ENCODE measurements around the gene OR1F1.
A peak's percentile ranks its signal among the peaks of the same experiment; 100 is the strongest.

The OR1F1 gene

DNA sequence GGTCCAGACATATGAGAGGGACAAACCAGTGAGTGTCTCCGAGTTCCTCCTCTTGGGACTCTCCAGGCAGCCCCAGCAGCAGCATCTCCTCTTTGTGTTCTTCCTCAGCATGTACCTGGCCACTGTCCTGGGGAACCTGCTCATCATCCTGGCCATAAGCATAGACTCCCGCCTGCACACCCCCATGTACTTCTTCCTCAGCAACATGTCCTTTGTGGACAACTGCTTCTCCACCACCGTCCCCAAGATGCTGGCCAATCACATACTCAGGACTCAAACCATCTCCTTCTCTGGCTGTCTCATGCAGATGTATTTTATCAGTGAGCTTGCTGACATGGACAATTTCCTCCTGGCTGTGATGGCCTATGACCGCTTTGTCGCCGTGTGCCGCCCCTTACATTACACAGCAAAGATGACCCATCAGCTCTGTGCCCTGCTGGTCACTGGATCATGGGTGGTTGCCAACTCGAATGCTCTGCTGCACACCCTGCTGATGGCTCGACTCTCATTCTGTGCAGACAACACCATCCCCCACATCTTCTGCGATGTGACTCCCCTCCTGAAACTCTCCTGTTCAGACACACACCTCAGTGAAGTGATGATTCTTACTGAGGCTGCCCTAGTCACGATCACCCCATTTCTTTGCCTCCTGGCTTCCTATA lies 27.7 kb downstream of the OR1F1 start:
- no peak for DNase-seq
- WGBS (ENCODE audit: extremely low coverage, insufficient coverage, low lambda C conversion rate): no CpG with 5 or more reads among the region's 11 CpGs
- no peak overlapping the region for H3K4me2 ChIP-seq (ENCODE audit: low read length)

DNA sequence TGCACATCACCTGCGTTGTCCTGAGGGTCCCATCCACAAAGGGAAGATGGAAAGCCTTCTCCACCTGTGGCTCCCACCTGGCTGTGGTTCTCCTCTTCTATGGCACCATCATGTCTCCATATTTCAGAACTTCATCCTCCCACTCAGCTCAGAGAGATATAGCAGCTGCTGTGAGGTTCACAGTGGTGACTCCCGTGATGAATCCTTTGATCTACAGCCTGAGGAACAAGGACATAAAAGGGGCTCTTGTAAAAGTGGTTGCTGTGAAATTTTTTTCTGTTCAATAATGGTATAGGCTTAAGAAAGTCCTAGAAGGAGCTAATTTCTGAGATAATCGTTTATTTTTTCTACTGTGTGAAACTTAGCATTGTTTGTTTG lies 28.2 kb downstream of the OR1F1 start:
- H3K27ac ChIP-seq (ENCODE audit: low read depth, low read length): no peak overlapping the region
- no peak overlapping the region for H3K4me3 ChIP-seq (ENCODE audit: low read length)
- H3K56ac ChIP-seq (ENCODE audit: low read length): no peak overlapping the region
- no peak overlapping the region for H3K9ac ChIP-seq (ENCODE audit: low read length)
- H4K5ac ChIP-seq (ENCODE audit: low read length): no peak overlapping the region
- H3K79me2 ChIP-seq (ENCODE audit: control insufficient read depth, insufficient read depth, low read length): no peaks in the 10 kb centered on the region
- no CpG with 5 or more reads among the region's 3 CpGs for WGBS (ENCODE audit: extremely low coverage, insufficient coverage, low lambda C conversion rate)
- no peak for DNase-seq
- H2BK15ac ChIP-seq (replicated peaks; ENCODE audit: low read depth): no peak overlapping the region
- H2BK120ac ChIP-seq (ENCODE audit: low read depth, low read length): no peak overlapping the region
- H3K23ac ChIP-seq (ENCODE audit: low read length): no peak overlapping the region
- no peak overlapping the region for H2BK5ac ChIP-seq (ENCODE audit: low read length)
- H3K4me2 ChIP-seq (ENCODE audit: low read length): no peak overlapping the region
- no peak overlapping the region for H3K4ac ChIP-seq (ENCODE audit: low read depth, low read length)
- no peaks in the 10 kb centered on the region for H3K36me3 ChIP-seq (ENCODE audit: control insufficient read depth, insufficient read depth, low read length)
- H3K4me1 ChIP-seq (ENCODE audit: control insufficient read depth, low read depth, low read length): no peaks in the 10 kb centered on the region
- H3K27me3 ChIP-seq (ENCODE audit: insufficient read depth, low read length, poor library complexity): no peaks in the 10 kb centered on the region
- H2AK5ac ChIP-seq (ENCODE audit: low read length): no peak overlapping the region
- H3K79me1 ChIP-seq (ENCODE audit: low read length): no peaks in the 10 kb centered on the region
- H3K18ac ChIP-seq (ENCODE audit: low read length): no peak overlapping the region
- no peak overlapping the region for H4K8ac ChIP-seq (ENCODE audit: low read depth, low read length)

More for the DNA sequence above, 27.7 kb downstream of the OR1F1 start:
- Histone ChIP-seq H3K4me1 (ENCODE audit: control insufficient read depth, low read depth, low read length) (no peaks in the 10 kb centered on the region), H3K56ac (ENCODE audit: low read length) (no peak overlapping the region), H3K4me3 (ENCODE audit: low read length) (no peak overlapping the region), H2BK15ac (replicated peaks; ENCODE audit: low read depth) (no peak overlapping the region), H4K5ac (ENCODE audit: low read length) (no peak overlapping the region), H3K27me3 (ENCODE audit: insufficient read depth, low read length, poor library complexity) (no peaks in the 10 kb centered on the region), H3K18ac (ENCODE audit: low read length) (no peak overlapping the region), H3K36me3 (ENCODE audit: control insufficient read depth, insufficient read depth, low read length) (no peaks in the 10 kb centered on the region), H3K27ac (ENCODE audit: low read depth, low read length) (no peak overlapping the region), H3K79me1 (ENCODE audit: low read length) (no peaks in the 10 kb centered on the region), H2BK120ac (ENCODE audit: low read depth, low read length) (no peak overlapping the region), H2AK5ac (ENCODE audit: low read length) (no peak overlapping the region), H3K23ac (ENCODE audit: low read length) (no peak overlapping the region), H3K4ac (ENCODE audit: low read depth, low read length) (no peak overlapping the region), H3K9ac (ENCODE audit: low read length) (no peak overlapping the region), H4K8ac (ENCODE audit: low read depth, low read length) (no peak overlapping the region), H3K79me2 (ENCODE audit: control insufficient read depth, insufficient read depth, low read length) (no peaks in the 10 kb centered on the region), H2BK5ac (ENCODE audit: low read length) (no peak overlapping the region)

DNA sequence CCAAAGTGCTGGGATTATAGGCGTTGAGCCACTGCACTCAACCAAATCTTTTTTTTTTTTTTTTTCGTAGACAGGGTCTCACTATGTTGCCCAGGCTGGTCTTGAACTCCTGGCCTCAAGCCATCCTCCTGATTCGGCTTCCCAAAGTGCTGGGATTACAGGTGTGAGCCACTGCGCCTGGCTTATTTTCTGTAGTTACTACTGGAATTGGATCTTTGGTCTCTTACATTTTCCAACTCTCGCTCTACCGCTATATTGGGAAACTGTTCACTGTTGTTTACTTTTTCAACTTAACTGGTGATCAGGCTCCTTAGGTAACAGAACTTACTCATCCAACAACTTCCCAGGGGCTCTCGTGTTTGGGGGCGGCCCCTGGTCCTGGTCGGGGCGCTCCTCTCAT lies 32.8 kb downstream of the OR1F1 start:
- no peak overlapping the region for H4K8ac ChIP-seq (ENCODE audit: low read depth, low read length)
- H3K56ac ChIP-seq (ENCODE audit: low read length): no peak overlapping the region
- H2AK5ac ChIP-seq (ENCODE audit: low read length): no peak overlapping the region
- no peak for DNase-seq
- no peak overlapping the region for H3K4me3 ChIP-seq (ENCODE audit: low read length)
- H2BK5ac ChIP-seq (ENCODE audit: low read length): no peak overlapping the region
- WGBS (ENCODE audit: extremely low coverage, insufficient coverage, low lambda C conversion rate): no CpG with 5 or more reads among the region's 10 CpGs
- no peaks in the 10 kb centered on the region for H3K79me2 ChIP-seq (ENCODE audit: control insufficient read depth, insufficient read depth, low read length)
- H2BK15ac ChIP-seq (replicated peaks; ENCODE audit: low read depth): no peak overlapping the region
- H2BK120ac ChIP-seq (ENCODE audit: low read depth, low read length): no peak overlapping the region
- no peak overlapping the region for H3K9ac ChIP-seq (ENCODE audit: low read length)
- H3K23ac ChIP-seq (ENCODE audit: low read length): no peak overlapping the region
- no peak overlapping the region for H3K27ac ChIP-seq (ENCODE audit: low read depth, low read length)
- H3K36me3 ChIP-seq (ENCODE audit: control insufficient read depth, insufficient read depth, low read length): peaks cover 3% of the 10 kb centered on the region
- H3K4me2 ChIP-seq (ENCODE audit: low read length): no peak overlapping the region
- H3K79me1 ChIP-seq (ENCODE audit: low read length): no peaks in the 10 kb centered on the region
- no peaks in the 10 kb centered on the region for H3K4me1 ChIP-seq (ENCODE audit: control insufficient read depth, low read depth, low read length)
- H4K5ac ChIP-seq (ENCODE audit: low read length): no peak overlapping the region
- H3K18ac ChIP-seq (ENCODE audit: low read length): no peak overlapping the region
- no peaks in the 10 kb centered on the region for H3K27me3 ChIP-seq (ENCODE audit: insufficient read depth, low read length, poor library complexity)
- no peak overlapping the region for H3K4ac ChIP-seq (ENCODE audit: low read depth, low read length)

- Histone ChIP-seq H3K79me1 (ENCODE audit: low read length) (no peaks in the 10 kb centered on the region), H3K18ac (ENCODE audit: low read length) (no peak overlapping the region), H3K9ac (ENCODE audit: low read length) (no peak overlapping the region), H3K56ac (ENCODE audit: low read length) (no peak overlapping the region), H3K23ac (ENCODE audit: low read length) (no peak overlapping the region), H4K5ac (ENCODE audit: low read length) (no peak overlapping the region), H2BK120ac (ENCODE audit: low read depth, low read length) (no peak overlapping the region), H2BK15ac (replicated peaks; ENCODE audit: low read depth) (no peak overlapping the region), H3K4ac (ENCODE audit: low read depth, low read length) (no peak overlapping the region), H4K8ac (ENCODE audit: low read depth, low read length) (no peak overlapping the region), H3K36me3 (ENCODE audit: control insufficient read depth, insufficient read depth, low read length) (peaks cover 3% of the 10 kb centered on the region), H3K4me2 (ENCODE audit: low read length) (no peak overlapping the region), H3K4me1 (ENCODE audit: control insufficient read depth, low read depth, low read length) (no peaks in the 10 kb centered on the region), H2BK5ac (ENCODE audit: low read length) (no peak overlapping the region), H3K79me2 (ENCODE audit: control insufficient read depth, insufficient read depth, low read length) (no peaks in the 10 kb centered on the region), H3K27me3 (ENCODE audit: insufficient read depth, low read length, poor library complexity) (no peaks in the 10 kb centered on the region), H2AK5ac (ENCODE audit: low read length) (no peak overlapping the region), H3K4me3 (ENCODE audit: low read length) (peak overlapping the region; percentile 21), H3K27ac (ENCODE audit: low read depth, low read length) (no peak overlapping the region)
- WGBS (ENCODE audit: extremely low coverage, insufficient coverage, low lambda C conversion rate): no CpG with 5 or more reads among the region's 10 CpGs
- DNase-seq: peak; percentile 25
Observed at GRCh38 chr16:3223913-3224515, 36.0 kb downstream of the OR1F1 start.

GRCh38 chr16:3234543-3234856 lies 46.5 kb downstream of the OR1F1 start:
- peak overlapping the region; percentile 28 for H3K18ac ChIP-seq (ENCODE audit: low read length)
- H4K5ac ChIP-seq (ENCODE audit: low read length): no peak overlapping the region
- peak overlapping the region; percentile 95 for H3K4me2 ChIP-seq (ENCODE audit: low read length)
- no peak overlapping the region for H3K4ac ChIP-seq (ENCODE audit: low read depth, low read length)
- no peak overlapping the region for H2BK5ac ChIP-seq (ENCODE audit: low read length)
- no peaks in the 10 kb centered on the region for H3K36me3 ChIP-seq (ENCODE audit: control insufficient read depth, insufficient read depth, low read length)
- no peaks in the 10 kb centered on the region for H3K79me2 ChIP-seq (ENCODE audit: control insufficient read depth, insufficient read depth, low read length)
- peak overlapping the region; percentile 91 for H3K4me3 ChIP-seq (ENCODE audit: low read length)
- no peak overlapping the region for H3K27ac ChIP-seq (ENCODE audit: low read depth, low read length)
- H3K23ac ChIP-seq (ENCODE audit: low read length): peak overlapping the region; percentile 85
- no peak overlapping the region for H4K8ac ChIP-seq (ENCODE audit: low read depth, low read length)
- H3K79me1 ChIP-seq (ENCODE audit: low read length): peaks cover 2% of the 10 kb centered on the region
- H3K4me1 ChIP-seq (ENCODE audit: control insufficient read depth, low read depth, low read length): no peaks in the 10 kb centered on the region
- H2BK15ac ChIP-seq (replicated peaks; ENCODE audit: low read depth): no peak overlapping the region
- no peak overlapping the region for H2AK5ac ChIP-seq (ENCODE audit: low read length)
- no peak for DNase-seq
- peak overlapping the region; percentile 95 for H3K56ac ChIP-seq (ENCODE audit: low read length)
- H2BK120ac ChIP-seq (ENCODE audit: low read depth, low read length): no peak overlapping the region
- WGBS (ENCODE audit: extremely low coverage, insufficient coverage, low lambda C conversion rate): no CpG with 5 or more reads among the region's 18 CpGs
- H3K9ac ChIP-seq (ENCODE audit: low read length): peak overlapping the region; percentile 93
- H3K27me3 ChIP-seq (ENCODE audit: insufficient read depth, low read length, poor library complexity): no peaks in the 10 kb centered on the region
